GM04504 (cell line): Measurements from ENCODE around the gene CD99L2.
"Not testable (repeated sequence)": the region's sequence is repeated elsewhere in the genome, so short reads cannot be mapped to it uniquely, and the experiment has no call there.

Experiments
- DNase-seq: peaks from one replicate; pipeline ENCODE4 v3.0.0-alpha.2; 2012; ENCODE audit warnings: low read depth

Gene CD99L2

GRCh38 chrX:150896632-150897031 is 1.8 kb downstream of the CD99L2 start:
- no peak for DNase-seq

GRCh38 chrX:150893936-150894335 is 4.5 kb downstream of the CD99L2 start:
- DNase-seq = no peak

GRCh38 chrX:150889131-150889530 is 9.3 kb downstream of the CD99L2 start:
- DNase-seq = no peak

- no peak for DNase-seq
Measured at GRCh38 chrX:150887906-150888465, 10.5 kb downstream of the CD99L2 start.

- DNase-seq = not testable (repeated sequence)
Measured at GRCh38 chrX:150887268-150887667, 11.2 kb downstream of the CD99L2 start.

- DNase-seq = no peak
Measured at GRCh38 chrX:150886381-150886780, 12.1 kb downstream of the CD99L2 start.

GRCh38 chrX:150880808-150881165 is 17.7 kb downstream of the CD99L2 start:
- no peak for DNase-seq

- DNase-seq = no peak
Measured at GRCh38 chrX:150879855-150880807, 18.3 kb downstream of the CD99L2 start.

GRCh38 chrX:150875621-150876020 is 22.8 kb downstream of the CD99L2 start:
- not testable (repeated sequence) for DNase-seq

- no peak for DNase-seq
Measured at GRCh38 chrX:150874448-150874847, 24.0 kb downstream of the CD99L2 start.

- no peak for DNase-seq
Measured at GRCh38 chrX:150873616-150874015, 24.9 kb downstream of the CD99L2 start.

GRCh38 chrX:150872773-150873336 is 25.6 kb downstream of the CD99L2 start:
- DNase-seq = no peak

GRCh38 chrX:150871341-150871811 is 27.1 kb downstream of the CD99L2 start:
- DNase-seq = no peak

GRCh38 chrX:150870487-150871340 is 27.8 kb downstream of the CD99L2 start:
- DNase-seq = no peak

GRCh38 chrX:150870029-150870428 is 28.4 kb downstream of the CD99L2 start:
- no peak for DNase-seq

GRCh38 chrX:150869450-150869849 is 29.0 kb downstream of the CD99L2 start:
- DNase-seq = no peak

- no peak for DNase-seq
Measured at GRCh38 chrX:150868625-150869024, 29.8 kb downstream of the CD99L2 start.

- DNase-seq = no peak
Measured at GRCh38 chrX:150864127-150864526, 34.3 kb downstream of the CD99L2 start.

GRCh38 chrX:150863191-150863590 is 35.3 kb downstream of the CD99L2 start:
- DNase-seq = no peak

GRCh38 chrX:150857453-150857852 is 41.0 kb downstream of the CD99L2 start:
- no peak for DNase-seq

GRCh38 chrX:150856785-150857184 is 41.7 kb downstream of the CD99L2 start:
- no peak for DNase-seq

GRCh38 chrX:150856101-150856500 is 42.4 kb downstream of the CD99L2 start:
- no peak for DNase-seq
